RWPE1 (cell line): ENCODE results near the gene TEX261.
"Not testable (repeated sequence)": the region's sequence is repeated elsewhere in the genome, so short reads cannot be mapped to it uniquely, and the experiment has no call there.

ENCODE experiments used
- CTCF ChIA-PET: fragments of 350-600 bp; sonication (Branson Sonifier 250); formaldehyde crosslinking; extraction: SDS; loops from one replicate; lab custom pipeline; 2021; lab: Yijun Ruan, JAX
- POLR2A ChIA-PET: fragments of 400-600 bp; formaldehyde crosslinking; extraction: SDS; loops from one replicate; lab custom pipeline; 2020; ENCODE audit warnings: antibody characterized with exemption; ENCODE audit not compliant: low non-redundant PET; lab: Yijun Ruan, JAX
- DNase-seq: peaks from one replicate; pipeline ENCODE4 v3.0.0; 2012; ENCODE audit warnings: low spot score
- H3K27ac ChIP-seq: fragments of 450-650 bp; 2 replicates; pipeline ENCODE4 v1.5.1; 2017
- CTCF ChIP-seq: fragments of 450-650 bp; conservative IDR thresholded peaks from 2 replicates; pipeline ENCODE4 v1.5.1; 2017; ENCODE audit warnings: low read depth, mild to moderate bottlenecking

TEX261 gene

GRCh38 chr2:70994699-70995425 lies at the start of gene TEX261:
TSS of gene TEX261 (minus strand) at chr2:70994873. CDS start at chr2:70994757, 116 bp downstream.
- H3K27ac ChIP-seq = peak within 1 kb of the TSS; percentile 72
- ChIA-PET CTCF (no interaction called here), POLR2A (no interaction called here)

GRCh38 chr2:71043531-71044407 lies 49.1 kb upstream of the TEX261 start:
- no peak for DNase-seq
- no peak for TF ChIP-seq CTCF
- ChIA-PET POLR2A (no interaction called here), CTCF (no interaction called here)
- no peak overlapping the region for H3K27ac ChIP-seq

More at GRCh38 chr2:70994699-70995425, at the start of gene TEX261:
- peak; percentile 91 for DNase-seq
- peak; percentile 94 for TF ChIP-seq CTCF

GRCh38 chr2:71042287-71042686 lies 47.6 kb upstream of the TEX261 start:
- POLR2A ChIA-PET = no interaction called here
- no peak for DNase-seq
- CTCF ChIA-PET = no interaction called here
- no peak overlapping the region for H3K27ac ChIP-seq
- no peak for TF ChIP-seq CTCF

GRCh38 chr2:71036296-71036695 lies 41.6 kb upstream of the TEX261 start:
- H3K27ac ChIP-seq, CTCF ChIA-PET, DNase-seq, POLR2A ChIA-PET: not testable (repeated sequence)

DNA sequence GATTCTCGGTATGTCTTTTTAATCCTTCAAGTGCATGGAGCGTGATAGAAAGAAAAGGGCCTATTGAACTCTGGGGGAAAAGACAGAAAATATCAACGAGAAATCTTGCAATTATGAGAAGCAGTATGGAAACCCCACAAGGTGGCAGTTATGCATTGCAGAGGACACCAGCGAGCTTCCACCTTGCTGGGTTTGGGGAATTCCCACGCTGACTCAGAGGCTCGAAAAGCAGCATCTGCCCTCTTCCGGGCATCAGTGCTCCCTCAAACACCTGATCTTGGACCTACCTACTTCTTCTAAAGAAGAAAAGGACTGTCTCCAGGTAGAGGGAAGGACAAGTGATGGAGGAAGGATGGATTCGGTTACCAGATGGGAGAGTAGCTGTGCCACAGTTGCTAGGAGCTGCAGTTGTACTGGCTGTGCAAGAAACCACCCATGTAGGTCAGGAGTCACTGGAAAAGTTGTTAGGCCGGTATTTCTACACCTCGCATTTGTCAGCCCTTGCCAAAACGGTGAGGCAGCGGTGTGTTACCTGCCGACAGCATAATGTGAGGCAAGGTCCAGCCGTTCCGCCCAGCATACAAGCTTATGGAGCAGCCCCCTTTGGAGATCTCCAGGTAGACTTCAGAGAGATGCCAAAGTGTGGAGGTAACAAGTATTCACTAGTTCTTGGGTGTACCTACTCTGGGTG lies 29.0 kb upstream of the TEX261 start:
- peak; percentile 26 for TF ChIP-seq CTCF
- CTCF ChIA-PET = interaction anchor here (0.6 to 0.9 kb wide), 5 partner anchors 26 to 1844 kb away, joined by 3 to 4 read pairs (median 3); no protein-coding TSS in a partner anchor
- H3K27ac ChIP-seq, POLR2A ChIA-PET: not testable (repeated sequence)
- peak; percentile 14 for DNase-seq

GRCh38 chr2:71021394-71021793 lies 26.7 kb upstream of the TEX261 start:
- CTCF ChIA-PET = interaction anchor here (0.6 kb wide), 1 partner anchor 20 kb away, joined by 3 read pairs; no protein-coding TSS in a partner anchor
- H3K27ac ChIP-seq, DNase-seq, POLR2A ChIA-PET: not testable (repeated sequence)

DNA sequence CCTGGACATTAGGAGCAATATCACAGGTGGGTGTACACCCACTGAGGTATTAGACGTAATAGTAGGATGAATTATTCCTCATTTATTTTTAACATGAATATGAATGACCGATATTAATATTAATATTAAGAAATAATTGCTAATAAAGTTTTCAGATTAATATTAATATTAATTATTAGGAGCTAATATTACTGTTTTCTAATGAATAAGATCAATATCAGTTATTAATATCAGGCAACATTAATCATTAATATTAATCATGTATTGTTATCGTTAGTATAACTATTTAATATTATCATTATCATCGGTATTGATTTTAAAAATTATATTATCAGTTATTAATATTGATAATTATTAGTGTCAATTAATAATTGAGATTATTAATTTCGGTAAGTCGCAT lies 25.3 kb upstream of the TEX261 start:
- POLR2A ChIA-PET, H3K27ac ChIP-seq, DNase-seq, CTCF ChIA-PET: not testable (repeated sequence)
